GM19328 (cell line): ENCODE data around the gene AKAP8L.

Experiments
- ATAC-seq: cut with Tn5 transposase; IDR thresholded peaks from one replicate; pipeline ENCODE4 v1.9.1; 2021; ENCODE audit warnings: mild to moderate bottlenecking, moderate library complexity; ENCODE audit not compliant: unreplicated experiment

Gene AKAP8L

GRCh38 chr19:15436012-15436825, 17.4 kb upstream of the AKAP8L start:
- no peak for ATAC-seq

- ATAC-seq = no peak
These were observed 14.8 kb upstream of the AKAP8L start for GRCh38 chr19:15433519-15434069.

- ATAC-seq = peak; percentile 64
These were observed 14.1 kb upstream of the AKAP8L start for GRCh38 chr19:15432629-15433518.

- no peak for ATAC-seq
These were observed 13.3 kb upstream of the AKAP8L start for GRCh38 chr19:15432018-15432494.

GRCh38 chr19:15431396-15432017, 12.7 kb upstream of the AKAP8L start:
- ATAC-seq = no peak

- no peak for ATAC-seq
These were observed 11.8 kb upstream of the AKAP8L start for GRCh38 chr19:15430526-15431120.

GRCh38 chr19:15429825-15430467, 11.2 kb upstream of the AKAP8L start:
- no peak for ATAC-seq

GRCh38 chr19:15428956-15429824, 10.4 kb upstream of the AKAP8L start:
- no peak for ATAC-seq

- ATAC-seq = no peak
These were observed 9.2 kb upstream of the AKAP8L start for GRCh38 chr19:15427991-15428471.

- ATAC-seq = no peak
These were observed 8.5 kb upstream of the AKAP8L start for GRCh38 chr19:15427350-15427700.

GRCh38 chr19:15426485-15427349, 7.9 kb upstream of the AKAP8L start:
- ATAC-seq = no peak

- ATAC-seq = no peak
These were observed 6.6 kb upstream of the AKAP8L start for GRCh38 chr19:15425321-15425950.

- no peak for ATAC-seq
These were observed 6.0 kb upstream of the AKAP8L start for GRCh38 chr19:15424692-15425272.

- no peak for ATAC-seq
These were observed 5.3 kb upstream of the AKAP8L start for GRCh38 chr19:15424121-15424520.

GRCh38 chr19:15423130-15423529, 4.3 kb upstream of the AKAP8L start:
- no peak for ATAC-seq

- ATAC-seq = no peak
These were observed 3.7 kb upstream of the AKAP8L start for GRCh38 chr19:15422296-15423075.
